Stimulated activated memory B cell treated with anti-CD40 and anti-IgM and Interleukin-4, amounts not matched to agents 10 μg/mL and 1 μg/mL and 100 μg/mL, for 72 hours (primary cell): ENCODE measurements around the gene EYS.
"Not testable (repeated sequence)": the region's sequence is repeated elsewhere in the genome, so short reads cannot be mapped to it uniquely, and the experiment has no call there.

Experiments
- ATAC-seq: fragments of 150-1000 bp; cut with Tn5 transposase; 2 replicates; pipeline ENCODE4 v1.10.0; 2021
- H3K27ac Mint-ChIP-seq: one replicate; pipeline ENCODE4 v1.8.0; 2022; ENCODE audit warnings: mild to moderate bottlenecking, mixed read lengths
- H3K27me3 Mint-ChIP-seq: one replicate; pipeline ENCODE4 v1.8.0; 2022; ENCODE audit warnings: mixed read lengths
- H3K36me3 Mint-ChIP-seq: one replicate; pipeline ENCODE4 v1.8.0; 2022; ENCODE audit warnings: mixed read lengths
- H3K4me1 Mint-ChIP-seq: one replicate; pipeline ENCODE4 v1.8.0; 2022; ENCODE audit warnings: mixed read lengths
- H3K4me3 Mint-ChIP-seq: one replicate; pipeline ENCODE4 v1.8.0; 2022; ENCODE audit warnings: mild to moderate bottlenecking, moderate library complexity, mixed read lengths
- H3K9me3 Mint-ChIP-seq: one replicate; pipeline ENCODE4 v1.8.0; 2022; ENCODE audit warnings: mixed read lengths

EYS gene

GRCh38 chr6:64476935-64477334 lies 1230.1 kb downstream of the EYS start:
- Mint-ChIP-seq H3K4me1 (no peaks in the 10 kb centered on the region), H3K4me3 (no peak overlapping the region), H3K27ac (no peak overlapping the region), H3K27me3 (no peaks in the 10 kb centered on the region), H3K9me3 (no peaks in the 10 kb centered on the region), H3K36me3 (no peaks in the 10 kb centered on the region)
- no peak for ATAC-seq

GRCh38 chr6:64469405-64469804 lies 1237.6 kb downstream of the EYS start:
- H3K4me3 Mint-ChIP-seq, H3K36me3 Mint-ChIP-seq, H3K27ac Mint-ChIP-seq, H3K27me3 Mint-ChIP-seq, H3K4me1 Mint-ChIP-seq, ATAC-seq: not testable (repeated sequence)
- H3K9me3 Mint-ChIP-seq, result peaks cover 17% of the 10 kb centered on the region

GRCh38 chr6:64467656-64468055 lies 1239.4 kb downstream of the EYS start:
- Mint-ChIP-seq H3K4me1 (no peaks in the 10 kb centered on the region), H3K36me3 (no peaks in the 10 kb centered on the region)
- ATAC-seq, result no peak

GRCh38 chr6:64459411-64459944 lies 1247.5 kb downstream of the EYS start:
- Mint-ChIP-seq H3K9me3 (peaks cover 6% of the 10 kb centered on the region), H3K27me3 (no peaks in the 10 kb centered on the region), H3K36me3 (no peaks in the 10 kb centered on the region), H3K27ac (no peak overlapping the region), H3K4me3 (no peak overlapping the region), H3K4me1 (no peaks in the 10 kb centered on the region)
- no peak for ATAC-seq

More at GRCh38 chr6:64467656-64468055, 1239.4 kb downstream of the EYS start:
- peaks cover 20% of the 10 kb centered on the region for H3K9me3 Mint-ChIP-seq
- no peaks in the 10 kb centered on the region for H3K27me3 Mint-ChIP-seq
- no peak overlapping the region for H3K4me3 Mint-ChIP-seq
- H3K27ac Mint-ChIP-seq, result no peak overlapping the region

GRCh38 chr6:64448101-64448500 lies 1258.9 kb downstream of the EYS start:
- H3K36me3 Mint-ChIP-seq, H3K27ac Mint-ChIP-seq, ATAC-seq, H3K4me3 Mint-ChIP-seq, H3K27me3 Mint-ChIP-seq, H3K4me1 Mint-ChIP-seq: not testable (repeated sequence)
- peaks cover 10% of the 10 kb centered on the region for H3K9me3 Mint-ChIP-seq

GRCh38 chr6:64445038-64445437 lies 1262.0 kb downstream of the EYS start:
- no peak for ATAC-seq
- Mint-ChIP-seq H3K27me3 (no peaks in the 10 kb centered on the region), H3K36me3 (no peaks in the 10 kb centered on the region), H3K4me1 (no peaks in the 10 kb centered on the region), H3K27ac (no peak overlapping the region), H3K4me3 (no peak overlapping the region), H3K9me3 (peaks cover 9% of the 10 kb centered on the region)

GRCh38 chr6:64439274-64439673 lies 1267.8 kb downstream of the EYS start:
- Mint-ChIP-seq H3K36me3 (no peaks in the 10 kb centered on the region), H3K4me3 (no peak overlapping the region), H3K27ac (no peak overlapping the region), H3K27me3 (no peaks in the 10 kb centered on the region), H3K4me1 (no peaks in the 10 kb centered on the region), H3K9me3 (peaks cover 5% of the 10 kb centered on the region)
- no peak for ATAC-seq

GRCh38 chr6:64437996-64438395 lies 1269.0 kb downstream of the EYS start:
- ATAC-seq, result no peak
- Mint-ChIP-seq H3K27ac (no peak overlapping the region), H3K4me3 (no peak overlapping the region), H3K27me3 (no peaks in the 10 kb centered on the region), H3K9me3 (peaks cover 8% of the 10 kb centered on the region), H3K36me3 (no peaks in the 10 kb centered on the region), H3K4me1 (no peaks in the 10 kb centered on the region)

GRCh38 chr6:64429926-64430325 lies 1277.1 kb downstream of the EYS start:
- Mint-ChIP-seq H3K27me3 (no peaks in the 10 kb centered on the region), H3K27ac (no peak overlapping the region), H3K4me1 (no peaks in the 10 kb centered on the region), H3K36me3 (no peaks in the 10 kb centered on the region), H3K9me3 (peaks cover 6% of the 10 kb centered on the region), H3K4me3 (no peak overlapping the region)
- ATAC-seq, result no peak

- no peaks in the 10 kb centered on the region for H3K27me3 Mint-ChIP-seq
- H3K4me1 Mint-ChIP-seq, result no peaks in the 10 kb centered on the region
- no peak overlapping the region for H3K27ac Mint-ChIP-seq
- peaks cover 9% of the 10 kb centered on the region for H3K9me3 Mint-ChIP-seq
- no peak overlapping the region for H3K4me3 Mint-ChIP-seq
- no peaks in the 10 kb centered on the region for H3K36me3 Mint-ChIP-seq
- no peak for ATAC-seq
Observed at GRCh38 chr6:64428186-64428585, 1278.8 kb downstream of the EYS start.

GRCh38 chr6:64415926-64416325 lies 1291.1 kb downstream of the EYS start:
- Mint-ChIP-seq H3K9me3 (peaks cover 7% of the 10 kb centered on the region), H3K27me3 (no peaks in the 10 kb centered on the region), H3K4me3 (no peak overlapping the region), H3K27ac (no peak overlapping the region), H3K4me1 (no peaks in the 10 kb centered on the region), H3K36me3 (no peaks in the 10 kb centered on the region)
- no peak for ATAC-seq

- Mint-ChIP-seq H3K27me3 (no peaks in the 10 kb centered on the region), H3K4me3 (no peak overlapping the region), H3K4me1 (no peaks in the 10 kb centered on the region), H3K36me3 (no peaks in the 10 kb centered on the region), H3K9me3 (peaks cover 9% of the 10 kb centered on the region), H3K27ac (no peak overlapping the region)
- ATAC-seq, result no peak
Observed at GRCh38 chr6:64411226-64411625, 1295.8 kb downstream of the EYS start.

- Mint-ChIP-seq H3K9me3 (peaks cover 12% of the 10 kb centered on the region), H3K36me3 (no peaks in the 10 kb centered on the region), H3K4me3 (no peak overlapping the region), H3K27ac (no peak overlapping the region), H3K4me1 (no peaks in the 10 kb centered on the region), H3K27me3 (no peaks in the 10 kb centered on the region)
- no peak for ATAC-seq
Observed at GRCh38 chr6:64409948-64410347, 1297.1 kb downstream of the EYS start.

- H3K4me1 Mint-ChIP-seq, result no peaks in the 10 kb centered on the region
- H3K9me3 Mint-ChIP-seq, result peaks cover 13% of the 10 kb centered on the region
- ATAC-seq, result no peak
- no peak overlapping the region for H3K27ac Mint-ChIP-seq
- H3K36me3 Mint-ChIP-seq, result no peaks in the 10 kb centered on the region
- H3K4me3 Mint-ChIP-seq, result no peak overlapping the region
- H3K27me3 Mint-ChIP-seq, result no peaks in the 10 kb centered on the region
Observed at GRCh38 chr6:64404396-64404795, 1302.6 kb downstream of the EYS start.

GRCh38 chr6:64383277-64383676 lies 1323.7 kb downstream of the EYS start:
- Mint-ChIP-seq H3K4me3 (no peak overlapping the region), H3K36me3 (no peaks in the 10 kb centered on the region), H3K4me1 (no peaks in the 10 kb centered on the region), H3K27me3 (no peaks in the 10 kb centered on the region), H3K9me3 (peaks cover 10% of the 10 kb centered on the region), H3K27ac (no peak overlapping the region)
- ATAC-seq, result no peak

GRCh38 chr6:64376394-64376793 lies 1330.6 kb downstream of the EYS start:
- ATAC-seq, result no peak
- Mint-ChIP-seq H3K27ac (no peak overlapping the region), H3K4me1 (no peaks in the 10 kb centered on the region), H3K27me3 (no peaks in the 10 kb centered on the region), H3K4me3 (no peak overlapping the region), H3K36me3 (no peaks in the 10 kb centered on the region), H3K9me3 (peaks cover 9% of the 10 kb centered on the region)

- H3K4me3 Mint-ChIP-seq, result no peak overlapping the region
- H3K36me3 Mint-ChIP-seq, result no peaks in the 10 kb centered on the region
Observed at GRCh38 chr6:64357430-64357829, 1349.6 kb downstream of the EYS start.

More at GRCh38 chr6:64357430-64357829, 1349.6 kb downstream of the EYS start:
- no peaks in the 10 kb centered on the region for H3K4me1 Mint-ChIP-seq
- no peak for ATAC-seq
- H3K27me3 Mint-ChIP-seq, result no peaks in the 10 kb centered on the region
- H3K9me3 Mint-ChIP-seq, result peaks cover 2% of the 10 kb centered on the region
- H3K27ac Mint-ChIP-seq, result no peak overlapping the region
